ENCODE measurements around the gene TFCP2L1. TPM values are rescaled to one million over a fixed set of nuclear protein-coding genes. Genes with fewer than 3 reads are reported as not detected.

Gene TFCP2L1
- total and polyA plus RNA-seq, 2 of the 4 experiments (the other 2 are of a cell fraction): not detected

DNA sequence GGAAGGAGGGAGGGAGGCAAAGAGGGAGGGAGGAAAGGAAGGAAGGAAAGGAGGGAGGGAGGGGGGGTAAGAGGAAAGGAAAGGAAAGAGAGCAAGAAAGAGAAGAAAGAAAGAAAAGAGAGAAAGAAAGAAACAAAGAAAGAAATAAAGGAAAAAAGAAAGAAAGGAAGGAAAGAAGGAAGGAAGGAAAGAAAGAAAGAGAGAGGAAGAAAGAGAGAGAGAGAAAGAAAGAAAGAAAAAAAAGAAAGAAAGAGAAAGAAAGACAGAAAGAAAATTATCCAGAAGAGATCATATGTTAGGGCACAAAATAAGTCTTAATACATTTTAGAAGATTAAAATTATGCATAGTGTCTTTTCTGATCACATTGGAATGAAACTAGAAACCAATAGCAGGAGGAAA is 24.3 kb upstream of the TFCP2L1 start:
- intact Hi-C loops (cut with micrococcal nuclease): no loop called here
- Histone ChIP-seq H2BK20ac (ENCODE audit: low read depth, low read length) (no peak overlapping the region), H3K27ac (ENCODE audit: insufficient read depth, low read length) (no peak overlapping the region), H4K20me1 (ENCODE audit: insufficient read depth, low read length) (no peaks in the 10 kb centered on the region), H2AK5ac (ENCODE audit: low read depth, low read length) (no peak overlapping the region), H3K36me3 (ENCODE audit: control insufficient read depth, insufficient read depth, low read length) (no peaks in the 10 kb centered on the region), H3K18ac (ENCODE audit: low read depth, low read length) (no peak overlapping the region), H3K4ac (ENCODE audit: low read depth, low read length) (no peak overlapping the region), H2BK15ac (ENCODE audit: low read depth, low read length) (no peak overlapping the region), H4K5ac (ENCODE audit: low read depth, low read length) (no peak overlapping the region), H4K8ac (ENCODE audit: low read depth in 2 of 2, low read length in 2 of 2) (no peak overlapping the region), H3K4me3 (ENCODE audit: insufficient read depth, low read depth, low read length) (no peak overlapping the region), H2AFZ (replicated peaks; ENCODE audit: low read length, poor library complexity) (no peak overlapping the region), H3K4me2 (ENCODE audit: low read depth, low read length) (no peak overlapping the region), H3K79me1 (ENCODE audit: low read depth in 1 of 2, low read length in 2 of 2) (no peaks in the 10 kb centered on the region), H3K9me3 (ENCODE audit: control insufficient read depth, insufficient read depth, low read length) (no peaks in the 10 kb centered on the region), H2BK120ac (ENCODE audit: low read depth, low read length) (no peak overlapping the region), H3K9ac (ENCODE audit: low read depth, low read length) (no peak overlapping the region), H3K9me1 (ENCODE audit: insufficient read depth, low read length) (no peaks in the 10 kb centered on the region), H3K56ac (ENCODE audit: extremely low read depth, insufficient read depth, low read length) (no peak overlapping the region), H2AK9ac (replicated peaks; ENCODE audit: low read depth, low read length, poor library complexity) (no peak overlapping the region), H3K27me3 (ENCODE audit: control insufficient read depth, insufficient read depth, low read length) (peaks cover 15% of the 10 kb centered on the region), H2BK5ac (ENCODE audit: low read depth, low read length, poor library complexity, severe bottlenecking) (no peak overlapping the region), H4K91ac (ENCODE audit: insufficient read depth, low read depth, low read length) (no peak overlapping the region), H3K4me1 (ENCODE audit: control insufficient read depth, insufficient read depth, low read length) (no peaks in the 10 kb centered on the region), H3K23ac (ENCODE audit: low read depth, low read length) (no peak overlapping the region), H3K14ac (replicated peaks; ENCODE audit: low read depth, low read length) (no peak overlapping the region)
- no peak for TF ChIP-seq CEBPB (IDR thresholded peaks at IDR 0.05; ENCODE audit: low read depth, low read length)
- no peak for TF ChIP-seq FOS (IDR thresholded peaks at IDR 0.05; ENCODE audit: low read depth, low read length)
- TF ChIP-seq NFE2L2 (IDR thresholded peaks at IDR 0.05; ENCODE audit: low read depth, low read length): no peak
- TF ChIP-seq, protein P1, sequence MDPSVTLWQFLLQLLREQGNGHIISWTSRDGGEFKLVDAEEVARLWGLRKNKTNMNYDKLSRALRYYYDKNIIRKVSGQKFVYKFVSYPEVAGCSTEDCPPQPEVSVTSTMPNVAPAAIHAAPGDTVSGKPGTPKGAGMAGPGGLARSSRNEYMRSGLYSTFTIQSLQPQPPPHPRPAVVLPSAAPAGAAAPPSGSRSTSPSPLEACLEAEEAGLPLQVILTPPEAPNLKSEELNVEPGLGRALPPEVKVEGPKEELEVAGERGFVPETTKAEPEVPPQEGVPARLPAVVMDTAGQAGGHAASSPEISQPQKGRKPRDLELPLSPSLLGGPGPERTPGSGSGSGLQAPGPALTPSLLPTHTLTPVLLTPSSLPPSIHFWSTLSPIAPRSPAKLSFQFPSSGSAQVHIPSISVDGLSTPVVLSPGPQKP (IDR thresholded peaks at IDR 0.05; ENCODE audit: borderline replicate concordance, low read depth, low read length): no peak
- no peak for TF ChIP-seq BHLHE40 (IDR thresholded peaks at IDR 0.05; ENCODE audit: low read depth, low read length)
- TF ChIP-seq RAD21 (IDR thresholded peaks at IDR 0.05; ENCODE audit: low read length): no peak
- TF ChIP-seq CHD1 (IDR thresholded peaks at IDR 0.05; ENCODE audit: low read depth, low read length): no peak
- no peak for TF ChIP-seq MAFK (IDR thresholded peaks at IDR 0.05; ENCODE audit: low read depth, low read length)
- TF ChIP-seq MAZ (IDR thresholded peaks at IDR 0.05; ENCODE audit: borderline replicate concordance, low read depth, low read length): no peak
- TF ChIP-seq, protein P2, sequence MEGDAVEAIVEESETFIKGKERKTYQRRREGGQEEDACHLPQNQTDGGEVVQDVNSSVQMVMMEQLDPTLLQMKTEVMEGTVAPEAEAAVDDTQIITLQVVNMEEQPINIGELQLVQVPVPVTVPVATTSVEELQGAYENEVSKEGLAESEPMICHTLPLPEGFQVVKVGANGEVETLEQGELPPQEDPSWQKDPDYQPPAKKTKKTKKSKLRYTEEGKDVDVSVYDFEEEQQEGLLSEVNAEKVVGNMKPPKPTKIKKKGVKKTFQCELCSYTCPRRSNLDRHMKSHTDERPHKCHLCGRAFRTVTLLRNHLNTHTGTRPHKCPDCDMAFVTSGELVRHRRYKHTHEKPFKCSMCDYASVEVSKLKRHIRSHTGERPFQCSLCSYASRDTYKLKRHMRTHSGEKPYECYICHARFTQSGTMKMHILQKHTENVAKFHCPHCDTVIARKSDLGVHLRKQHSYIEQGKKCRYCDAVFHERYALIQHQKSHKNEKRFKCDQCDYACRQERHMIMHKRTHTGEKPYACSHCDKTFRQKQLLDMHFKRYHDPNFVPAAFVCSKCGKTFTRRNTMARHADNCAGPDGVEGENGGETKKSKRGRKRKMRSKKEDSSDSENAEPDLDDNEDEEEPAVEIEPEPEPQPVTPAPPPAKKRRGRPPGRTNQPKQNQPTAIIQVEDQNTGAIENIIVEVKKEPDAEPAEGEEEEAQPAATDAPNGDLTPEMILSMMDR (conservative IDR thresholded peaks at IDR 0.05; ENCODE audit: low read depth, low read length): no peak
- no peak for TF ChIP-seq RCOR1 (IDR thresholded peaks at IDR 0.05; ENCODE audit: insufficient replicate concordance, low read length)
- no peak for TF ChIP-seq POLR2A (IDR thresholded peaks at IDR 0.05; ENCODE audit: low read depth, low read length)
- CTCF ChIA-PET: no interaction called here
- DNase-seq: no peak
- POLR2A ChIA-PET (ENCODE audit: unreplicated experiment): no interaction called here
- in situ Hi-C loops (cut with MboI; ENCODE audit: low sequenced_read_pairs): no loop called here
- no peak for ATAC-seq (ENCODE audit: low read depth)
- BruUV-seq (replicated peaks): no TSS peak
- dilution Hi-C loops (cut with HindIII; ENCODE audit: low sequenced_read_pairs, unreplicated experiment): no loop called here
